Ishikawa (cell line): ENCODE results near the gene ABLIM2.

ENCODE experiments used
- CEBPB ChIP-seq: IDR thresholded peaks from 2 replicates; pipeline ENCODE4 v1.6.1; 2012
- CREB1 ChIP-seq: IDR thresholded peaks from 2 replicates; pipeline ENCODE4 v1.6.1; 2012; ENCODE audit warnings: low read depth
- EGR1 ChIP-seq: IDR thresholded peaks from 2 replicates; pipeline ENCODE4 v1.6.1; 2012
- EP300 ChIP-seq: IDR thresholded peaks from 2 replicates; pipeline ENCODE4 v1.6.1; 2012; ENCODE audit warnings: borderline replicate concordance
- FOXM1 ChIP-seq: IDR thresholded peaks from 2 replicates; pipeline ENCODE4 v1.6.1; 2012; ENCODE audit warnings: low read depth, borderline replicate concordance
- NFIC ChIP-seq: IDR thresholded peaks from 2 replicates; pipeline ENCODE4 v1.6.1; 2012
- RAD21 ChIP-seq: IDR thresholded peaks from 2 replicates; pipeline ENCODE4 v1.6.1; 2012; ENCODE audit warnings: low read depth
- REST ChIP-seq: IDR thresholded peaks from 2 replicates; pipeline ENCODE4 v1.6.1; 2012; ENCODE audit warnings: low read depth, mild to moderate bottlenecking
- TAF1 ChIP-seq: IDR thresholded peaks from 2 replicates; pipeline ENCODE4 v1.6.1; 2012; ENCODE audit warnings: low read depth, mild to moderate bottlenecking
- TCF12 ChIP-seq: IDR thresholded peaks from 2 replicates; pipeline ENCODE4 v1.6.1; 2012; ENCODE audit warnings: low read depth
- TEAD4 ChIP-seq: IDR thresholded peaks from 2 replicates; pipeline ENCODE4 v1.6.1; 2012
- USF1 ChIP-seq: IDR thresholded peaks from 2 replicates; pipeline ENCODE4 v1.6.1; 2012
- YY1 ChIP-seq: IDR thresholded peaks from 2 replicates; pipeline ENCODE4 v1.6.1; 2012; ENCODE audit warnings: low read depth
- ZBTB7A ChIP-seq: IDR thresholded peaks from 2 replicates; pipeline ENCODE4 v1.6.1; 2012; ENCODE audit warnings: low read depth
- TF ChIP-seq, protein P1 (sequence below): IDR thresholded peaks from 2 replicates; pipeline ENCODE4 v1.6.1; 2012

ABLIM2 gene

DNA sequence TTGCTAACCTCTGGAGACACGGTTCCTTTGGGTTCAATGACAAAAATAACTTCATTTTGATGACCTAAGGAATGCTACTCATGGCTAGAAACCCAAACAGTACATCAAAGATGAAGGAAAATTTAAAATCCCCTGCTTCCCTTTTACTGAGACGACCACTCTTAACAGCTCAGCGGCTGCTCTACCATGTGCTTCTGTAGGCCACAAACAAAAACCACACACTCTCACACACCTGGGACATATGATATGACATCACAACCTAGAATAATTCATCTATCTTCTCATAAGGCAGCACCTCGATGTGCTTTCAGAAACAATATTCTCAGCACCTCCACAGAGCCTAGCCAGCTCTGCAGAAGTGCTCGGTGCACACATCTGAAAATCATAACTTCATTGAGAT, 34.7 kb downstream of the ABLIM2 start:
- TF ChIP-seq EGR1 (no peak), REST (no peak), NFIC (no peak), RAD21 (no peak), FOXM1 (no peak), CEBPB (no peak), TCF12 (no peak), TAF1 (no peak), YY1 (no peak), TEAD4 (no peak), CREB1 (no peak), USF1 (no peak), ZBTB7A (no peak)
- TF ChIP-seq, protein P1, sequence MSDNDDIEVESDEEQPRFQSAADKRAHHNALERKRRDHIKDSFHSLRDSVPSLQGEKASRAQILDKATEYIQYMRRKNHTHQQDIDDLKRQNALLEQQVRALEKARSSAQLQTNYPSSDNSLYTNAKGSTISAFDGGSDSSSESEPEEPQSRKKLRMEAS: no peak

GRCh38 chr4:8123389-8123788, 35.2 kb downstream of the ABLIM2 start:
- TF ChIP-seq USF1 (no peak), TAF1 (no peak), YY1 (no peak), ZBTB7A (no peak), CREB1 (no peak), NFIC (no peak), REST (no peak), TEAD4 (no peak)
- TF ChIP-seq, protein P1: no peak

DNA sequence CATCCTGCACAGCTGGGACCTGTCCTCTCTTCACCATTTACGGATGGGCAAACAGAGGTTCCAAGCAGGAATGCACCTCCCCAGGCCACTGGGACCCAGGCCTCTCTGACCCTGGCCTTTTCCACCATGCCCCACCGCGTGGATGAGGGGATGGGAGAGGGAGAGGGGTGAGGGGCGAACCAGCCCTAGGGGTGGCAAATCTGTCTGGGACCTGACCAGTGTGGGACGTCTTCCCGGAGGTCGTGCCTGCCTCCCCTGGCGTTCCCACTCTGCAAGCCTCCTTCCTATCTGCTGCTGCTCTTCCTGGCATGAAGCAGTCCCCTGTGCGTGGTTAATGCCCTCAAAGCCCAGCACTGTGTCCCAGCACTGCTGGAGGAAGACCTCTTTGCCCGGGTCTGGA, 35.9 kb downstream of the ABLIM2 start:
- TF ChIP-seq FOXM1: no peak
- TF ChIP-seq TEAD4: no peak
- TF ChIP-seq RAD21: no peak
- no peak for TF ChIP-seq TAF1
- no peak for TF ChIP-seq CEBPB
- no peak for TF ChIP-seq TCF12
- TF ChIP-seq EP300: no peak
- TF ChIP-seq, protein P1: no peak
- TF ChIP-seq REST: no peak
- TF ChIP-seq EGR1: no peak
- no peak for TF ChIP-seq USF1
- no peak for TF ChIP-seq ZBTB7A
- TF ChIP-seq CREB1: no peak
- no peak for TF ChIP-seq YY1

DNA sequence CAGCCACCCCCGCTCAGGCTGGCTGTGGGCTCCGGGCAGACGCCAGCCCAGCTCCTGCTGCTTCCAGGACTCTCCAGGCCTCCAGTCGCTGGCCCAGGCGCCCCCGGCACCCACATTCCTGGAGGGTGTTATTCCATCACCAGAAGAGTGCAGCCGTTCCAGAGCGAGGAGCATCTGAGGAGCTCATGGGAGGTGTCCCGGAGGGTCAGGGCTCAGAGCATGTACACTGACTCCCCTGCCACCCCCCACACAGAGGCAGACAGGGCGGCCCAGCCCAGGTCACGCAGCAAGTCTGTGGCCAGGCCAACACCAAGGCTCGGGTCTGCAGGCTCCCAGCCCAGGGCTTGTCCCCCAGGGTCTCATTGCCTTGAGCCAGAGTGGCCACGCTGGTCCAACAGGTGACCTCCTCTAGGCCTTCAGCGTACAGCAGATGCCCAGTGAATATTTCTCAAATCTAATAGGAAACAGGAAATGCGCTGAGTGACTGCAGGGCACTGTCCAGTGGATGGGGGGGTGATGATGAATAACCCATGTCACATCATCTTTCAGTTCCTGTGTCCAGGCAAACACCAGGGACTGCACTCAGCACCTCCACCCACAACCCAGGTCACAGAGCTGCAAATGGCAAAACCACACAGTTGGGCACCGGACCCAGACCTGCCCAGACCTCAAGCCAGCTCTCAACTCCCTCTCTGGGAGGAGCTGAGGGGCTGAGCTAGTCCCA, 37.2 kb downstream of the ABLIM2 start:
- TF ChIP-seq ZBTB7A (no peak), REST (no peak), EP300 (no peak), TCF12 (no peak), CEBPB (no peak), TEAD4 (no peak), FOXM1 (no peak), USF1 (no peak), RAD21 (no peak), TAF1 (no peak)
- TF ChIP-seq, protein P1: no peak
